CD14-positive monocyte (primary cell): ENCODE measurements around the gene FSD1. TPM values are rescaled to one million over a fixed set of nuclear protein-coding genes. Genes with fewer than 3 reads are reported as not detected.

Experiments
- DNase-seq, 3 donors: peaks; one replicate each; pipeline ENCODE4 v3.0.0-alpha.2; 2011 to 2022
- H2AFZ ChIP-seq: 2 replicates; pipeline ENCODE4 v1.6.0; 2012; ENCODE audit warnings: mild to moderate bottlenecking, low read depth, low read length, inconsistent platforms; ENCODE audit not compliant: insufficient read depth, poor library complexity, severe bottlenecking
- H3K27ac ChIP-seq, 2 donors: 1 replicate in 1 of 2; 2 replicates in 1 of 2; pipeline ENCODE4 v1.5.1; 2012 to 2013; ENCODE audit warnings: low read length in 2 of 2, control low read depth in 1 of 2, inconsistent platforms in 1 of 2, low read depth in 1 of 2, mild to moderate bottlenecking in 1 of 2
- H3K27me3 ChIP-seq, 2 donors: one replicate each; pipeline versions ENCODE4 v1.6.0 to v1.6.1; 2011 to 2013; ENCODE audit warnings: low read length in 2 of 2; ENCODE audit not compliant: control insufficient read depth in 2 of 2, insufficient read depth in 2 of 2
- H3K36me3 ChIP-seq, 2 donors: replicated peaks in 1 of 2; 1 replicate in 1 of 2; 2 replicates in 1 of 2; pipeline versions ENCODE4 v1.5.1 to v1.6.1; 2012 to 2013; ENCODE audit warnings: low read length in 2 of 2, control low read depth in 1 of 2, inconsistent platforms in 1 of 2, mild to moderate bottlenecking in 1 of 2; ENCODE audit not compliant: insufficient read depth in 2 of 2, control insufficient read depth in 1 of 2
- H3K4me1 ChIP-seq, 2 donors: 1 replicate in 1 of 2; 2 replicates in 1 of 2; pipeline versions ENCODE4 v1.5.1 to v1.6.1; 2012 to 2013; ENCODE audit warnings: low read length in 2 of 2, control low read depth in 1 of 2, inconsistent platforms in 1 of 2, mild to moderate bottlenecking in 1 of 2, moderate library complexity in 1 of 2; ENCODE audit not compliant: insufficient read depth in 2 of 2, control insufficient read depth in 1 of 2
- H3K4me2 ChIP-seq: replicated peaks from 2 replicates; pipeline ENCODE3; 2012; ENCODE audit warnings: low read length, moderate library complexity, mild to moderate bottlenecking; ENCODE audit not compliant: poor library complexity, severe bottlenecking; ENCODE audit errors: extremely low read depth
- H3K4me3 ChIP-seq, 3 experiments: fragments of 200-600 bp in 1 of 3; sonication (generic) in 1 of 3; replicated peaks in 1 of 3; 1 replicate in 2 of 3; 2 replicates in 1 of 3; pipeline ENCODE4 v1.5.1; 2011 to 2013; ENCODE audit warnings: low read length in 3 of 3, mild to moderate bottlenecking in 3 of 3, control low read depth in 2 of 3, low read depth in 2 of 3, inconsistent platforms in 1 of 3, moderate library complexity in 1 of 3
- H3K79me2 ChIP-seq: 2 replicates; pipeline ENCODE4 v1.6.0; 2012; ENCODE audit warnings: mild to moderate bottlenecking, control low read depth, inconsistent platforms, low read length, moderate library complexity; ENCODE audit not compliant: insufficient read depth
- H3K9ac ChIP-seq: 2 replicates; pipeline ENCODE4 v1.6.0; 2017; ENCODE audit warnings: low read length, mild to moderate bottlenecking; ENCODE audit not compliant: insufficient read depth, poor library complexity, severe bottlenecking
- H3K9me3 ChIP-seq, 2 donors: replicated peaks in 1 of 2; 1 replicate in 1 of 2; 2 replicates in 1 of 2; pipeline versions ENCODE4 v1.5.1 to v1.6.1; 2012 to 2013; ENCODE audit warnings: low read length in 2 of 2, control low read depth in 1 of 2; ENCODE audit not compliant: control insufficient read depth in 1 of 2, insufficient read depth in 1 of 2
- H4K20me1 ChIP-seq: 2 replicates; pipeline ENCODE4 v1.6.0; 2012; ENCODE audit warnings: mild to moderate bottlenecking, low read length, control low read depth, moderate library complexity; ENCODE audit not compliant: insufficient read depth
- H3K27ac Mint-ChIP-seq, 7 donors: one replicate each; pipeline ENCODE4 v1.8.0; 2020; ENCODE audit warnings: mild to moderate bottlenecking in 7 of 7, mixed read lengths in 7 of 7, moderate library complexity in 6 of 7, inconsistent platforms in 2 of 7
- H3K27me3 Mint-ChIP-seq, 3 donors: one replicate each; pipeline ENCODE4 v1.8.0; 2021 to 2022; ENCODE audit warnings: low read depth in 3 of 3, mild to moderate bottlenecking in 3 of 3, mixed read lengths in 3 of 3, moderate library complexity in 3 of 3, inconsistent platforms in 1 of 3
- H3K36me3 Mint-ChIP-seq, 2 donors: one replicate each; pipeline ENCODE4 v1.8.0; 2020; ENCODE audit warnings: mixed read lengths in 2 of 2, inconsistent platforms in 1 of 2, mild to moderate bottlenecking in 1 of 2
- H3K4me1 Mint-ChIP-seq: one replicate; pipeline ENCODE4 v1.8.0; 2020; ENCODE audit warnings: mild to moderate bottlenecking, mixed read lengths
- H3K4me3 Mint-ChIP-seq, 2 donors: one replicate each; pipeline ENCODE4 v1.8.0; 2020; ENCODE audit warnings: mild to moderate bottlenecking in 2 of 2, mixed read lengths in 2 of 2, moderate library complexity in 1 of 2
- H3K9me3 Mint-ChIP-seq, 7 donors: one replicate each; pipeline ENCODE4 v1.8.0; 2020 to 2022; ENCODE audit warnings: mixed read lengths in 7 of 7, mild to moderate bottlenecking in 6 of 7, moderate library complexity in 6 of 7, inconsistent platforms in 2 of 7
- WGBS: methylation state at CpG from one replicate; pipeline ENCODE4 v1.1.5; 2013; ENCODE audit warnings: missing lambda C conversion rate; ENCODE audit not compliant: insufficient coverage; 5-methylcytosine and 5-hydroxymethylcytosine counted together
- intact Hi-C, 2 donors: fragments of 100-400 bp; cut with micrococcal nuclease; formaldehyde crosslinking; loops; one replicate each; pipeline versions ENCODE4 v1.15.0 to v1.15.1; 2023
- polyA plus RNA-seq, 3 donors: library from polyadenylated mRNA; depleted of rRNA in 1 of 3; unstranded in 2 of 3; stranded (reverse) in 1 of 3; fragments of 300-500 nt in 2 of 3; fragments of >200 nt in 1 of 3; fragmentation: Illumina TruSeq in 2 of 3; gene quantifications; 1 replicate in 2 of 3; 2 replicates in 1 of 3; pipeline ENCODE4 v1.2.3, GENCODE V29; 2012 to 2021
- TF ChIP-seq, protein P1 (sequence below): fragments of 200-600 bp; IDR thresholded peaks from one replicate; pipeline ENCODE4 v1.8.0; 2022; ENCODE audit warnings: antibody characterized with exemption, mild to moderate bottlenecking

FSD1 gene
- polyA plus RNA-seq, 3 donors = 0.39 TPM; not detected in 2

DNA sequence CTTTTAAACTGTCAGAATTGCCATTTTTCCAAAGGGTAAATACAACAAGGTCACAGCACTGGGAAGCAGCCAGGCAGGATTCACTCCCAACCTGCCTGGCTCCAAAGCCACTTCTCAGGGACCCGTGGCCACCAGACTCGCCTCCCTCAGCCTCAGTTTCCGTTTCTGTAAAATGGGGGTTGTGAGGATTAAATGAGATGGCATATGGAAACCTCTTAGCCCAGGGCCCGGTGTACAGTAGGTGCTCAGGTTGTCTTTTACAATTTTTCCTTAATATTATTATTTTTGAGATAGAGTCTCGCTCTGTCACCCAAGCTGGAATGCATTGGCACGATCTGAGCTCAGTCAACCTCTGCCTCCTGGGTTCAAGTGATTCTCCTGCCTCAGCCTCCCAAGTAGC is 47.4 kb upstream of the FSD1 start:
- H3K4me3 Mint-ChIP-seq = no peak overlapping the region
- H3K4me2 ChIP-seq = no peak overlapping the region
- H3K27me3 Mint-ChIP-seq = peaks cover 0 to 1% (median 0%) of the 10 kb centered on the region in 3 donors
- no peak for DNase-seq
- no peak overlapping the region for H3K27ac ChIP-seq
- peaks cover 63 to 99% of the 10 kb centered on the region in 2 donors for H3K36me3 Mint-ChIP-seq
- WGBS = 100% methylated on average over 1 of the region's 6 CpGs
- no peaks in the 10 kb centered on the region for H4K20me1 ChIP-seq
- H3K36me3 ChIP-seq = peaks cover 67 to 81% of the 10 kb centered on the region in 2 donors
- peaks cover 7 to 32% (median 19%) of the 10 kb centered on the region in 7 donors for H3K9me3 Mint-ChIP-seq
- peaks cover 5 to 7% of the 10 kb centered on the region in 2 donors for H3K4me1 ChIP-seq
- peaks cover 23 to 35% of the 10 kb centered on the region in 2 donors for H3K9me3 ChIP-seq
- intact Hi-C loops = no loop called here
- TF ChIP-seq, protein P1, sequence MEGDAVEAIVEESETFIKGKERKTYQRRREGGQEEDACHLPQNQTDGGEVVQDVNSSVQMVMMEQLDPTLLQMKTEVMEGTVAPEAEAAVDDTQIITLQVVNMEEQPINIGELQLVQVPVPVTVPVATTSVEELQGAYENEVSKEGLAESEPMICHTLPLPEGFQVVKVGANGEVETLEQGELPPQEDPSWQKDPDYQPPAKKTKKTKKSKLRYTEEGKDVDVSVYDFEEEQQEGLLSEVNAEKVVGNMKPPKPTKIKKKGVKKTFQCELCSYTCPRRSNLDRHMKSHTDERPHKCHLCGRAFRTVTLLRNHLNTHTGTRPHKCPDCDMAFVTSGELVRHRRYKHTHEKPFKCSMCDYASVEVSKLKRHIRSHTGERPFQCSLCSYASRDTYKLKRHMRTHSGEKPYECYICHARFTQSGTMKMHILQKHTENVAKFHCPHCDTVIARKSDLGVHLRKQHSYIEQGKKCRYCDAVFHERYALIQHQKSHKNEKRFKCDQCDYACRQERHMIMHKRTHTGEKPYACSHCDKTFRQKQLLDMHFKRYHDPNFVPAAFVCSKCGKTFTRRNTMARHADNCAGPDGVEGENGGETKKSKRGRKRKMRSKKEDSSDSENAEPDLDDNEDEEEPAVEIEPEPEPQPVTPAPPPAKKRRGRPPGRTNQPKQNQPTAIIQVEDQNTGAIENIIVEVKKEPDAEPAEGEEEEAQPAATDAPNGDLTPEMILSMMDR = no peak
- H3K27me3 ChIP-seq = no peaks in the 10 kb centered on the region
- no peak overlapping the region for H2AFZ ChIP-seq
- H3K27ac Mint-ChIP-seq = no peak overlapping the region
- no peaks in the 10 kb centered on the region for H3K79me2 ChIP-seq
- H3K9ac ChIP-seq = no peak overlapping the region
- peaks cover 6% of the 10 kb centered on the region for H3K4me1 Mint-ChIP-seq
- no peak overlapping the region for H3K4me3 ChIP-seq

GRCh38 chr19:4258181-4258580 is 46.2 kb upstream of the FSD1 start:
- Mint-ChIP-seq H3K4me3 (no peak overlapping the region), H3K4me1 (peaks cover 6% of the 10 kb centered on the region), H3K36me3 (peaks cover 63 to 99% of the 10 kb centered on the region in 2 donors), H3K27ac (peak overlapping the region in 1 of 7 donors; percentile 75), H3K9me3 (peaks cover 7 to 28% (median 18%) of the 10 kb centered on the region in 7 donors), H3K27me3 (peaks cover 0 to 1% (median 0%) of the 10 kb centered on the region in 3 donors)
- peaks cover 5 to 7% of the 10 kb centered on the region in 2 donors for H3K4me1 ChIP-seq
- no peak overlapping the region for H3K9ac ChIP-seq
- H3K9me3 ChIP-seq = peaks cover 20 to 28% of the 10 kb centered on the region in 2 donors
- no peak overlapping the region for H2AFZ ChIP-seq
- H3K27ac ChIP-seq = no peak overlapping the region
- no peak overlapping the region for H3K4me2 ChIP-seq
- no peaks in the 10 kb centered on the region for H3K79me2 ChIP-seq
- H3K27me3 ChIP-seq = no peaks in the 10 kb centered on the region
- no peak overlapping the region for H3K4me3 ChIP-seq
- TF ChIP-seq, protein P1 = no peak
- no peaks in the 10 kb centered on the region for H4K20me1 ChIP-seq
- 96% methylated on average over 28 of the region's 28 CpGs for WGBS
- intact Hi-C loops = no loop called here
- H3K36me3 ChIP-seq = peaks cover 64 to 84% of the 10 kb centered on the region in 2 donors
- DNase-seq = no peak
